AG09319 (cell line): ENCODE data around the gene FMN1.

Source experiments
- DNase-seq: peaks from one replicate; pipeline ENCODE4 v3.0.0-alpha.2; 2010; ENCODE audit warnings: low read depth; ENCODE audit errors: extremely low read depth
- CTCF ChIP-seq: IDR thresholded peaks from 2 replicates; pipeline ENCODE4 v1.5.1; 2011; ENCODE audit warnings: low read depth, mild to moderate bottlenecking, inconsistent platforms, low read length, moderate library complexity

The FMN1 gene

GRCh38 chr15:32905481-32905880, 289.0 kb downstream of the FMN1 start:
- no peak for DNase-seq
- TF ChIP-seq CTCF = no peak

- no peak for DNase-seq
- no peak for TF ChIP-seq CTCF
Observed at GRCh38 chr15:32904448-32904847, 290.1 kb downstream of the FMN1 start.

- TF ChIP-seq CTCF = no peak
- DNase-seq = no peak
Observed at GRCh38 chr15:32903591-32904290, 290.8 kb downstream of the FMN1 start.

GRCh38 chr15:32901995-32902394, 292.5 kb downstream of the FMN1 start:
- no peak for DNase-seq
- no peak for TF ChIP-seq CTCF

- DNase-seq = no peak
- no peak for TF ChIP-seq CTCF
Observed at GRCh38 chr15:32901192-32901591, 293.3 kb downstream of the FMN1 start.

- DNase-seq = no peak
- TF ChIP-seq CTCF = no peak
Observed at GRCh38 chr15:32899126-32899596, 295.4 kb downstream of the FMN1 start.

- TF ChIP-seq CTCF = no peak
Observed at GRCh38 chr15:32898414-32898813, 296.1 kb downstream of the FMN1 start.

More at GRCh38 chr15:32898414-32898813, 296.1 kb downstream of the FMN1 start:
- no peak for DNase-seq
